Measurements from ENCODE around the gene FADD. TPM values are rescaled to one million over a fixed set of nuclear protein-coding genes. Genes with fewer than 3 reads are reported as not detected.

FADD gene
- total and polyA plus RNA-seq, 3 donors from 2014 or later, result 16.8 to 20.6 (median 20.6) TPM

DNA sequence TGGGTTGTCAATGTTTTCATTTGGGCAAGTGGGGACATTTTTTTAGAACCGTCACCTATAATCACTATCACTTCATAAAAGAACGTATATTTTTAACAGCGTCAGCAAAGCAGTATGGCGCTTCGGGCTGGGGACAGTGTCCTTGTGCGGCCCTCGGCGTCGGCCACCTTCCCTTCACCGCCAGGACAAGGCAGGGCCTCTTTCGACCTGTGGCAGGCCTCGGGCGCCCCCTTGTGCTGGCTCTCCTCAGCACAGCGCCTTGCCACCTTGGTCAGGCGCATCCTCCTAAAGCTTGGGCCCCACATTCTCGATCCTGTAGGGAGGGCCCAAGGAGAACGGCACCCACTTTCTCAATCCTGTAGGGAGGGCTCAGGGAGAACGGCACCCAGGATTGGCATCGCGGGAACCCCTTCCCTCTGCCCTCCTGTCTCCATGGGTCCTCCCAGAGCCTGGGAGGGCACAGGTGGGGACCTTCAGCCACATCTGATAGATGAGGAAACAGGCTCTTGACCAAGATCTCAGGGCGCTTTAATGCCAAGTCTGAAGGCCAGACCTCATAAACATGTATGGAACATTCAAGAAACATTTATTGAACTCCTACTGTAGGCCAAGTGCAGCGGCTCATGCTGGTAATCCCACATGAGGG is 11.5 kb upstream of the FADD start:
- WGBS, 2 donors, result 27% methylated on average over 17 to 22 of the region's 22 CpGs
- Histone ChIP-seq H3K9me3 (no peaks in the 10 kb centered on the region), H3K27ac (no peak overlapping the region), H3K4me3 (no peak overlapping the region), H3K36me3 (ENCODE audit: low read depth, missing control alignments) (no peaks in the 10 kb centered on the region), H3K27me3 (no peaks in the 10 kb centered on the region), H3K4me1 (no peaks in the 10 kb centered on the region)
- TF ChIP-seq, protein P1, sequence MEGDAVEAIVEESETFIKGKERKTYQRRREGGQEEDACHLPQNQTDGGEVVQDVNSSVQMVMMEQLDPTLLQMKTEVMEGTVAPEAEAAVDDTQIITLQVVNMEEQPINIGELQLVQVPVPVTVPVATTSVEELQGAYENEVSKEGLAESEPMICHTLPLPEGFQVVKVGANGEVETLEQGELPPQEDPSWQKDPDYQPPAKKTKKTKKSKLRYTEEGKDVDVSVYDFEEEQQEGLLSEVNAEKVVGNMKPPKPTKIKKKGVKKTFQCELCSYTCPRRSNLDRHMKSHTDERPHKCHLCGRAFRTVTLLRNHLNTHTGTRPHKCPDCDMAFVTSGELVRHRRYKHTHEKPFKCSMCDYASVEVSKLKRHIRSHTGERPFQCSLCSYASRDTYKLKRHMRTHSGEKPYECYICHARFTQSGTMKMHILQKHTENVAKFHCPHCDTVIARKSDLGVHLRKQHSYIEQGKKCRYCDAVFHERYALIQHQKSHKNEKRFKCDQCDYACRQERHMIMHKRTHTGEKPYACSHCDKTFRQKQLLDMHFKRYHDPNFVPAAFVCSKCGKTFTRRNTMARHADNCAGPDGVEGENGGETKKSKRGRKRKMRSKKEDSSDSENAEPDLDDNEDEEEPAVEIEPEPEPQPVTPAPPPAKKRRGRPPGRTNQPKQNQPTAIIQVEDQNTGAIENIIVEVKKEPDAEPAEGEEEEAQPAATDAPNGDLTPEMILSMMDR (IDR thresholded peaks at IDR 0.05), result peak; percentile 79 to 85 (median 84)
- no peak for TF ChIP-seq POLR2A (IDR thresholded peaks at IDR 0.05)
- intact Hi-C loops (cut with DNase I; ENCODE audit: low total_unique reads), result loop anchor here (5.0 kb wide), 1 partner anchor 274 kb away; no protein-coding TSS in a partner anchor
- DNase-seq, result peak; percentile 87

GRCh38 chr11:70192666-70193410 is 10.3 kb upstream of the FADD start:
- H3K4me1 ChIP-seq, result no peaks in the 10 kb centered on the region
- no peaks in the 10 kb centered on the region for H3K36me3 ChIP-seq (ENCODE audit: low read depth, missing control alignments)
- H3K9me3 ChIP-seq, result no peaks in the 10 kb centered on the region
- WGBS, 2 donors, result 83 to 87% methylated on average over 15 of the region's 15 CpGs
- TF ChIP-seq, protein P1 (IDR thresholded peaks at IDR 0.05), result no peak
- TF ChIP-seq POLR2A (IDR thresholded peaks at IDR 0.05), result no peak
- H3K4me3 ChIP-seq, result no peak overlapping the region
- no peak overlapping the region for H3K27ac ChIP-seq
- no peaks in the 10 kb centered on the region for H3K27me3 ChIP-seq
- no peak for DNase-seq
- intact Hi-C loops (cut with DNase I; ENCODE audit: low total_unique reads), result loop anchor here (5.0 kb wide), 1 partner anchor 276 kb away; no protein-coding TSS in a partner anchor

DNA sequence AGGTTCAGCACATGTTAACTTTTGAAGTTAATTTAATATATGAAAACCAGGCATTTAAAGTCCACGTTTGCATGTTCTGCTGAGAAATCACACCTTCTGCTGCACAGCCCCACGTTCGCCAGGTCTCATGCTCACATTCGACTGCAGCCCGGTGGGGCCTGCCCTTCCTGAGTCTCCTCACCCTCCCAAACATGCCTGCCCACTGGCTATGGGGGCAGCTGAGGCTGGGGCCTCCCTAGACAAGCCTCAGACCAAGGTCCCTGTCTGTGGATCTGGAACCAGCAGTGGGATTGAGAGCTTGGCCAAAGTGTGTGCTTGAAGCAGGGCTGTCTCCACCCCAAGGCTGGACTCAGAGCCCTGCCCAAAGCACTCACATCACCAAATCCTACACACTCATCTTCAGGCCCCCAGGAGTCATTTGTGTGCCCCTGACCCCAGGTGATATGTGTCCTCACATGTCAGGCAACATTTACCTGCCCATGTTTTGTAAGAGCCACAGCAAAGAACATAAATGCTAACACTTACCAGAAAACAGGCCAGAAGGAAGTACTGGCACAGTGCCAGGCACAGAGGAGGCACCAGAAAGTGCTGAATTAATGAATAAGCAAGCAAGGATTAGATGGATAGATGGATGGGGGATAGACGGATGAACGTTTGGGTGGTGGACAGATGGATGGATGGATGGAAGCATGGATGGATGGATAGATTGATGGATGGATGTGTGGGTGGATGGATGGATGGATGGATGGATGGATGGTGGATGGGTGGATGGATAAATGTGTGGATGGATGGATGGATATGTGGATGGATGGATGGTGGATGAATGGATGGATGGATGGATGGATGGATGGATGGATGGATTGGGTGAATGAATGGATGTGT is 9.4 kb upstream of the FADD start:
- Histone ChIP-seq H3K27me3 (no peaks in the 10 kb centered on the region), H3K27ac (no peak overlapping the region), H3K9me3 (no peaks in the 10 kb centered on the region), H3K4me3 (no peak overlapping the region), H3K4me1 (no peaks in the 10 kb centered on the region), H3K36me3 (ENCODE audit: low read depth, missing control alignments) (no peaks in the 10 kb centered on the region)
- 91 to 96% methylated on average over 7 of the region's 7 CpGs for WGBS, 2 donors
- DNase-seq, result no peak
- intact Hi-C loops (cut with DNase I; ENCODE audit: low total_unique reads), result loop anchor here (5.0 kb wide), 1 partner anchor 276 kb away; no protein-coding TSS in a partner anchor
- TF ChIP-seq, protein P1 (IDR thresholded peaks at IDR 0.05), result no peak
- TF ChIP-seq POLR2A (IDR thresholded peaks at IDR 0.05), result no peak

DNA sequence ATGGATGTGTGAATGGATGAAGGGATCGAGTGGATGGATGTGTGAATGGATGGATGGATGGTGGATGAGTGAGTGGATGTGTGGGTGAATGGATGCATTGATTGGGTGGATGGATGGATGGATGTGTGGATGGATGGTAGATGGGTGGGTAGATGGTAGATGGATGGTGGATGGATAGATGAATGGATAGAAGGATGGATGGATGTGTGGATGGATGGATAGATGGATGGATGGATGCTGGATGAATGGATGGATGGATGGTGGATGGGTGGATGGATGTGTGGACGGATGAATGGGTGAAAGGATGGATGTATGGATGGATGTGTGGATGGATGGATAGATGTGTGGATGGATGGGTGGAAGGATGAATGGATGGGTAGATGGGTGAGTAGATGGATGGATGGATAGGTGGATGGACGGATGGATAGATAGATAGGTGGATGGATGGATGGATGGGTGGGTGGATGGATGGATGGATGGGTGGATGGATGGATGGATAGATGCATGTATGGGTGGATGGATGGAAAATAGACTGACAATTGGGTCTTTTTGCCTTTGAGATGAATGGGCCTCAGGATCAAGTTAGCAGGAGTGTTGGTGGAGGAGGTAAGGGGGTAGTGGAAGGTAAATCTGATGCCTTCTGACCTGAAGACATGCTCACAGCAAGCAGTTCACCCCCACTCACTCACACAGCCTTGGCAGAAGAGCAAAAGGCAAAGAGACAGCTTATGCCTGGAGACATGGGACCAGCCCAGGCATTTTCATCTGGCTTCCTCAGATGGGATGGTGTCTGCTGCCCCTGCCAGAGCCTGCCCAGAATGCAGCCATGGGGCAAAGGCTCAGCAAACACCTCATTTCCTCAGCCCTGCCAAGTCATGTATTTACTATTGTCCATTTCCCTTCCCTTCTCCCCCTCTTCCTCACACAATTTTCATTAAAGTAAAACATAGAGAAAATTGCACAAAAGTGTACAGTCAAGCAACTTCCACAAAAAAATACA is 8.0 kb upstream of the FADD start:
- Histone ChIP-seq H3K36me3 (ENCODE audit: low read depth, missing control alignments) (no peaks in the 10 kb centered on the region), H3K9me3 (no peaks in the 10 kb centered on the region), H3K27ac (no peak overlapping the region), H3K27me3 (no peaks in the 10 kb centered on the region), H3K4me1 (no peaks in the 10 kb centered on the region), H3K4me3 (no peak overlapping the region)
- no peak for DNase-seq
- WGBS, 2 donors, result 89 to 94% methylated on average over 3 of the region's 3 CpGs
- no peak for TF ChIP-seq POLR2A (IDR thresholded peaks at IDR 0.05)
- TF ChIP-seq, protein P1 (IDR thresholded peaks at IDR 0.05), result no peak
- intact Hi-C loops (cut with DNase I; ENCODE audit: low total_unique reads), result loop anchor here (5.0 kb wide), 2 partner anchors 278 to 513 kb away; no protein-coding TSS in a partner anchor
